GM21515 (cell line): ENCODE results near the gene MN1.

ENCODE experiments used
- ATAC-seq: cut with Tn5 transposase; IDR thresholded peaks from one replicate; pipeline ENCODE4 v1.9.1; 2021; ENCODE audit not compliant: unreplicated experiment

Gene MN1

DNA sequence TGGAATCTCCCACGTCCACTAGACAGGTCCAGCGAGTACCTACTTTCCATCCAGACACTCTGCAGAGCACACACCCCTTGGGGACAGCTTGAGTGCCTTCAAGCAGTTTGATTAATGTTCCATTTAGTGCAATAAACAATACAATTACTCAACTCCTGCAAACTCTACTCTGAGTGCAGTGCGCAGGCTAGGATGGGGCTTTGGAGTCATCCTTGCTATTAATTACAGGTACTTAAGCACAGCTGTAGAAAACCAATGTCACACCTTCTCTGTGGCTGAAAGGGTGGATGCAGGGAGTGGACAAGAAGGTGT lies 82.6 kb downstream of the MN1 start:
- ATAC-seq = no peak

DNA sequence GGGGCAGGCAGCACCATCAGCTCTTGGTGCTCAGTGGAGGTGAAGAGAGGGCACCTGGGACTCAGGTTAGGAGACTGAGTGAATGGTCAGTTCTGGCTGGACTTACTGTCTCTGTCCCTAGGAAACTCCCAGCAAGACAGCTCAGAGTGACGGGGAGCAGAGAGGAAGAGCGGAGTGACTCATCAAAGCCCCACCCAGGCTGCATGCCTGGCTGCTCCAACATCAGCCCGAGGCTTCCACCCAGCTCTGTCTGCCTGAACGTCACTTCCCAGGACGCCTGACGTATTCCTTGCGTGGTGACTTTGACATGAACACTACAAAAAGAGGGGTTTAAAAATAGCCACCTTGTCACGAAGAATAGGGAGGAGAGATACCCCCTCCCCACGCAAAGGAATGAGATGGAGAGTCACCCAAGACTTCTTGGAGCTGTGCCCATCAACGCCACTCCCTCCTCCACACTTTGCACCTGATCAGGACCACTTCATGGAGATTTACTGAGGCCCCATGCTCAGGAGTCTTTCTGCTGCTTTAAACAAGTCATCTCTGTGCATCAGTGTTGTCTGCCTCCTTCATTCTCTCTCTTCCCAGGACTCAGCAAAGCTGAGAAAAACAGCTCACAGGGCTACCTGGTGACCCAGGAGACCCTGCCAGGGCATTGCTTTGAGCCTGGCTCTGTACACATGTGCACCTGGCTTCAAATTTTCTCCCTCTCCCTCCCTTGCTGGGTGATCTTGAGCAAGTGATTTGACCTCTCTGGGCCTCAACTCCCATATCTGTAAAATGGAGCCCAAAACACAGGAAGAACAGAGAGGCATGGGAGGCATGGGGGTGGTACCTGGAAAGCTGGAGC lies 83.1 kb downstream of the MN1 start:
- no peak for ATAC-seq

DNA sequence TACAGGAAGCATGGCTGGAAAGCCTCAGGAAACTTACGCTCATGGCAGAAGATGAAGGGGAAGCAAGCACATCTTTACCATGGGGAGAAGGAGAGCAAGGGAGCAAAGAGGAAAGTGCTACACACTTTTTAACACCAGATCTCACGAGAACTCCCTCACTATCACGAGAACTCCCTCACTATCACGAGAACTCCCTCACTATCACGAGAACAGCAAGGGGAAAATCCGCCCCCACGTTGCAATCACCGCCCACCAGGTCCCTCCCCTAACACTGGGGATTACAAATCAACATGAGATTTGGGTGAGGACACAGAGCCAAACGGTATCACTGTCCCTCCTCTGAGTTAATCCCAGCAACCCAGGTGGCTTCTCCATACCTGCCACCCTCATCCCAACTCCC lies 84.5 kb downstream of the MN1 start:
- ATAC-seq = no peak

DNA sequence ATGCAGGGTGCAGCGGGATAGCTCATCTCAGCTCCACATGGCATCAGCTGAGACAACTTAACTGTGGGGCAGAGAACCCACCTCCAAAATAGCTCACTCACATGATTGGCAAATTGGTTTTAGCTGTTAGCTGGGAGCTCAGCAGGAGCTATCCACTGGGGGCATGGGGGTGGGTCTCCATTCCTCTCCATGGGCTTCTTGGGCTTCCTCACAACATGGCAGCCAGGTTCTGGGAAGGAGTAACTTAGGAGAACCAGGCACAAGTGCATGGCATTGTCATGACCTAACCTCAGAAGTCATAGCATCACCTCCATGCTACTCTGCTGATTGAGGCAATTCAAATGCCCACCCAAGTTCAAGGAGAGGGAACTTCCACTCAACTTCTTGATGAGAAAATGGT lies 85.5 kb downstream of the MN1 start:
- ATAC-seq = no peak

DNA sequence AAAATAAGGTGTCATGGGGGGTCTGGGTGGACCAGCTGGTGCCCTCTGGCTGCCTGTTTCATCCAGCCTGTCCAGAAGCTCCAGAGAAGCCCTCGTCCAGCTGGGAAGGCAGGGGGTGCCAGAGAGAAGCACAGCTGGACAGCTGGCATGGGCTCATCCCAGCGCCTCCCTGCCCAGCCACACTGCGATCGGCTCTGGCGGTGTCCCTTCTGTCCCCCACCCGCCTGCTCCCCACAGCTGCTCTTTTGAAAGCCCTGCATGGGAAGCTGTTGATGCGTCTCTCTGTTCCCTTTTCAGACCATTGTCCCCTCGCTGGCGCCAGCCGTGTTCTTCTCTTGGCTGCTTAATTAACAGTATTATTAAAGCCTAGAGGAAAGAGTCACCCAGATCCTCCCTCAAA lies 86.5 kb downstream of the MN1 start:
- no peak for ATAC-seq

DNA sequence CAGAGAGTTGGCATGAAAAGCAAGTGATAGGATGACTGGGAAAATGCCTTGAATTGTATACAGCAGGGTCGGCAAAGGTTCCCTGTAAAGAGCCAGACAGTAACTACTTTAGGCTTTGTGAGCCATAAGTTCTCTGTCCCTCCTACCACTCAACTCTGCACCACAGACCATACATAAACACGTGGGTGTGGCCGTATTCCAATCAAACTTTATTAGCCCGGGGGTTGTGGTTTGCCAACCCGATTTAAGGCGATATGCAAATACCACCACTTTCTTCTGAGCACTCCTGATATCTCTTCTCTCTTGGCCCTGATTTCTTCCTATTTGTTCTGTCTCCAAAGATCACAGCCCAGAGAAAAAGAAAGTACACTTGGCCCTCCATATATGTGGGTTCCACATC lies 87.5 kb downstream of the MN1 start:
- no peak for ATAC-seq

DNA sequence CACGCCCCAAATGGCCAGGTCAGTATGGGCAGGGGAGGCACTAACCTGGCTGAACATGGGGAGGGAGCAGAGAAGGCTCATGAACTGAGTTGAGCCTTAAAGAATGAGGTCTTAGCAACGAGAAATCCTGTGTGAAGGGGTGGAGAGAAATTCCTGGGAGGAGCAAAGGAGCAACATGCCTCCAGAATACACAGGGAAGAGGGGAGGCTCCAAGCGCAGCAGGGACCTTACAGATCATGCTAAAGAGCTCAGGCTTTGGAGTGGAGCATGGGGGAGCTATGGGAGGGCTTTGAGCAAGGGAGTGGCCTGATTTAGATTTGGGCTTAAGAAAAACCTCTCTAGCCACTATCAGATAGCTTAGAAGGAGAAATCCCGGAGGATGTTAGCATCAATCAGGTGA lies 88.1 kb downstream of the MN1 start:
- no peak for ATAC-seq

DNA sequence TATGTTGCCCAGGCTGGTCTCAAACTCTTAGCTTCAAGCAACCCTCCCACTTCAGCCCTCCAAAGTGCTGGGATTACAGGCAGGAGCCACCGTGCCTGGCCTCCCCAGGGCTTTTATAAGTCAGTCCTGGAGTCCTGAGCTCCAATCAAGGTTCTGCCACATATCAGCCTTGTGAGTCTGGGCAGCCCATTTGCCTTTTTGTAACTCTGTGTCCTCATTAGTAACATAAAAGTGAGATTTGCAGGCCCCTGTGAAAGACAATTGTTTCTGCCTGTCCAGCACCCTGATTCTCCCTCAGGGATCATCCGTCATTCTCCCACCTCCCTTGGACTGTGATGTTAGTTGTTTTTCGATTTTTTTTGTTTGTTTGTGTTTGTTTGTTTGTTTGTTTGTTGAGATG lies 89.8 kb downstream of the MN1 start:
- no peak for ATAC-seq

DNA sequence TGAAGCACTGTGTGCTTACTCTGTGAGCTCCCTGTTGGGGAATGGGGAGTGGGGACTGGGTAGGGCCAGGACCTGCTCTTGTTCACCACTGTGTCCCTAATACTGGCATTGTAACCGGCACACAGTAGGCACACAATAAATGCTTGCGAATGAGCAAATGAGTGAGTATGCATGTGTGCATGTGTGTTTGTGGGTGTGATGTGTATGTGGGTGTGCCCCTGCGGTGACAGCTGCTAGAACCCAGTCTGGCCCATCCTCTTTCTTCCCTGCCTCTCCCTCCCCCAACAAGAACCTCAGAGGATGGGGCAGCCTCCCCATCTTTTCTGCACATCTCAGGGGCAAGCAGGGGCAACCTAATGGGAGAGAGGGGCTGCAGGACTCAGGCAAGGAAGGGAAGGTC lies 90.5 kb downstream of the MN1 start:
- ATAC-seq = no peak

DNA sequence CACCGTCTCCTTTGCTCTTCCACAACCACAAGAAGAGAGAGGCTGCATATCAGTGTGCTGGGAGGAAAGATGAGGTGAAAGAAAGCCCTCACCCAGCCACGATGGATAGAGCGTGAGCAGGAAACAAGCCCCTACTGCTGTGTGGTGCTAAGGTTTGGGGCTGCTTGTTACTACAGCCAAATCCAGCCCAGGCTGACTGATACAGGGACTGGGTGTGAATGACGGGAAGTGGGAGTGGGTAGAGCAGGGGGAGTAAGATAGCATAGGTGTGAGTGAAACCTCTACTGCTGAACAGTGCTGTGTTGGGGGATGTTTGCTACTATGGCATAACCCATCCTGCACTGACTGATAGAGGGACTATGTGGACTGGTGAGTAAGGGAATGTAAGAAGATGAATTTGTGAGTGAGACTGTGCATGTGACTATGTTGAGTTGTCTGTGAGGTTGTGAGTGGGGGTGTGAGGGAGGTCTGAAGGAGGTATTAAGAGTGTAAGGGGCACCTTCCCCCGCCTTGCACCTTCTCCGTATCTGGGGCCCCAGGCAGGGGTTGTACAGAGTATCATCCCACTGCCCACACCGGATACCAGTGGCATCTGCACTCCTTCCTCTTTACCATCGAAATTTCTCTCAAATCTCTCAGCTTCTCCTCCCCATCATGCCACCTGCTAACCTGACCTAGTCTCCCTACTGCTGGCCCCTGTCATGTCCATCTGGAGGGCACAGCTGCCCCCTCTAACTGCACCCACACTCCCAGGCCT lies 91.5 kb downstream of the MN1 start:
- ATAC-seq = no peak

DNA sequence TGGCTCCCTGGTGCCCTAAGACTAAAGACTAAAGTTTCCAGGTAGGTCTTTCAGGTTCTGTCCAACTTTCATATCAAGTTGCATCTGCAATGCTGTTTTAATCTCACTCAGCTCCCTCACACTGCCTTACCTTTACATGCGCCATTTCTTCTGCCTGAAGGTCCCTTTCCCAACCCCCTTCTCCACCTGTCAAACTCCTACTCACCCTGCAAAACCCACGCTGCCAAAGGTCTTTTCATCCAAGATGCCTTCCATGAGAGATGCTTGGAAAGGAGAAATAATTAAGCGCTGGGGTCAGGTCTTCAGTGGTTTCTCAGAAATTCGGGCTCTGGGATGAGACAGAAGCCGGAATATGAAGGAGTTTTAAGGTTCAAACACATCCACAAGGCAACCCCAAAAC lies 95.1 kb downstream of the MN1 start:
- no peak for ATAC-seq

DNA sequence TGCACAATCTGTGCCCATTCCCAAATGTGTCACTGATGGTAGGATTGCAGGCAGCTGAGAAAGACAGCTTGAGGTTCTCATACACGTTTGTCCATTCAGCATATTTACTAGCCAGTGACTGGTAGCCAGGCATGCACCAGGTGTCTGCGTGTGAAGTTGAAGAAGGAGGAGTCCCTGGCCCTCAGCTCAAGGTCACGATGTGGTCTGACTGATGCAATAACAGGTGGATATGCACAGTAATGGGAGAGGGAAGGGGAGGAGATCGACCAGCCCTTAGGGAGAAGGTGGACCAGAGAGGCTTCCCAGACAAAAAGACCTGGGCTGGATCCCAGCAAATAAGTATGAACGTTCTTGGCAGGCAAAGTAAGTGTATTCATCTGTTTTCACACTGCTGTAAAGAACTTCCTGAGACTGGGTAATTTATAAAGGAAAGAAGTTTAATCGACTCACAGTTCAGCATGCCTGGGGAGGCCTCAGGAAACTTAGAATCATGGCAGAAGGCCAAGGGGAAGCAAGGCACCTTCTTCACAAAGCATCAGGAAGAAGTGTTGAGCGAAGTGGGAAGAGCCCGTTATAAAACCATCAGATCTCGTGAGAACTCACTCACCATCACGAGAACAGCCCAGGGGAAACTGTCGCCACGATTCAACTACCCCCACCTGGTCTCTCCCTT lies 96.0 kb downstream of the MN1 start:
- no peak for ATAC-seq

DNA sequence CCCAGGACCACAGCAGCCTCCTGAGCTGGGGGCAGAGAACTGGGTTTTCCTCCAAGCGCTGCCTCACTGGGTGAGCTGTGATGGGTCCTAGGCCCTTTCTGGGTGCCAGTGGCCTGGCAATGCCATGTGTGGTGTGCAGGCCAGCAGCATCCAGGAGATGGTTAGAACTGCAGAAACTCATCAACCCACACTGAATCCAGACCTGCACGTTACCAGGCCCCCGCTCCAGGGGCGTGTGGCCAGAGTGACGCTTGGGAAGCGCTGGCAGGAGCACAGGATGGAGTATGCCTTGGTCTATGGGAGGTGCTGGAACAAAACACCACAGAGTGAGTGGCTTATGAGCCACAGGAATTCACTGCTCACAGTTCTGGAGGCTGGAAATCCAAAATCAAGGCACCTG lies 97.0 kb downstream of the MN1 start:
- no peak for ATAC-seq

DNA sequence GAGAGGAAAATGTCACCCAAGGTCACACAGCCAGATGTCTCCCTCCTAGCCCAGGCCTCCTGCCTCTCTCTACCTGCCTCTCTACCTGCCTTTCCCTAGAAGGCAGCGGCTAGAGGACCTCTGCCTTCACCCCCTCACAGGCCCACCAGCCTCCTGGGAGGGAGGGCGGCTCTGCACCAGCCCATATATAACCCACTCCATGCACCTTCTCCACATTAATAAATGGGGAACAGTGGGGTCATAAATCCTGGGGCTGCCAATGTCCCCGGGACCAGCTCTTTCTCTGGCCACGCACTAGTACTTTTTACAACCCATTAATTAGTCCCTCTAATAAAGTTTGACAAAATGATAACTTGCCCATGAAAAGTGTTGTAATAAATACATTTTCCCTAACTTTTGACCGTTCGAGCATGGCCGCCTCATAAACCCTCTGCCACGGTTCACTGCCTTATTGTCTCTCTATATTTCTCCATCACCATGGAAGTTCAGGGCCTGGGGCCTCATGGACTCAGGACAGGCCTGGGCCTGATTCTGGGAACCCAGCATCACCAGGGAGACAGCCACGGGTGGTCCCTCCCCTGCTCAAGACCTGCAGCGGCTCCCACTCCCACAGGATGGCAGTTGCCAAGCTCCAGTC lies 102.1 kb downstream of the MN1 start:
- no peak for ATAC-seq

DNA sequence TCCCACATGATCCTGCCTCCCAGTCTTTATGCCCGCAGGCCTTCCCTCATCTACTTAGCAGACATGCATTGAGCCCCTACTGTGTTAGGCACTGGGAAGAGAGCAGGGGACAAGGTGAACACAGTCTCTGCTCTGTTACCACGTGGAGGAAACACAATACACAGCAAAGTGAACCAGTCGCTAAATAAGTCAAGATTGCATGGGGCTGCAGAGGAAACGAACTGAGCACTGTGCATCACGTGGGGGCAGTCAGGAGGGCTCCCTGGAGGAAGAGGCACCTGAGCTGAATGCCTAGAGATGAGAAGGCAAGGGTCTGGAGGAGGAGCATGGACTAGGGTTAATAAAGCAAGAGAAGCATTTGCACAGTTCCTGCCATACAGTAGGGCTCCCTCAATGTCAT lies 102.7 kb downstream of the MN1 start:
- ATAC-seq = no peak
